Ovary (tissue), 9 donors: ENCODE data around the gene PIERCE2. TPM values are rescaled to one million over a fixed set of nuclear protein-coding genes. Genes with fewer than 3 reads are reported as not detected.

Experiments
- DNase-seq, 5 donors: peaks; one replicate each; pipeline ENCODE4 v3.0.0-alpha.2; 2019 to 2020
- H3K27ac ChIP-seq, 2 donors: fragments of 200-600 bp; one replicate each; pipeline versions ENCODE4 v1.5.1 to v1.8.0; 2019 to 2022
- H3K27me3 ChIP-seq: fragments of 200-600 bp; one replicate; pipeline ENCODE4 v1.8.0; 2022
- H3K36me3 ChIP-seq: fragments of 200-600 bp; sonication (generic); one replicate; pipeline ENCODE4 v1.5.1; 2019
- H3K4me1 ChIP-seq: one replicate; pipeline ENCODE4 v1.8.1; 2013; ENCODE audit warnings: mild to moderate bottlenecking, moderate library complexity; ENCODE audit not compliant: insufficient read depth
- H3K4me3 ChIP-seq: fragments of 200-600 bp; sonication (generic); one replicate; pipeline ENCODE4 v1.5.1; 2017
- H3K9me3 ChIP-seq, 2 donors: fragments of 200-600 bp in 1 of 2; sonication (generic) in 1 of 2; one replicate each; pipeline versions ENCODE4 v1.5.1 to v1.8.1; 2013 to 2019; ENCODE audit warnings: mild to moderate bottlenecking in 1 of 2, moderate library complexity in 1 of 2
- EP300 ChIP-seq: sonication (generic); formaldehyde crosslinking; IDR thresholded peaks from one replicate; pipeline ENCODE4 v1.6.1; 2017; ENCODE audit warnings: antibody characterized with exemption
- POLR2A ChIP-seq: fragments of 450-650 bp; IDR thresholded peaks from one replicate; pipeline ENCODE4 v1.6.1; 2017; ENCODE audit warnings: antibody characterized with exemption, mild to moderate bottlenecking, moderate library complexity
- WGBS, 3 donors: extraction: QIAGEN DNeasy Blood & Tissue Kit in 1 of 3; methylation state at CpG; one replicate each; pipeline versions ENCODE4 v1.1.5 to v1.1.7; 2013 to 2017; 5-methylcytosine and 5-hydroxymethylcytosine counted together
- intact Hi-C, 4 donors: fragments of 100-400 bp; cut with DNase I; formaldehyde crosslinking; loops; one replicate each; pipeline versions ENCODE4 v1.11.0 to v1.15.1; 2022 to 2023
- microRNA counts: library from miRNA; unstranded; fragments of <30 nt; microRNA quantifications from one replicate; lab custom pipeline; 2016
- microRNA-seq, 3 donors: library from miRNA; unstranded; fragments of <30 nt; microRNA quantifications; one replicate each; pipeline versions ENCODE4 to v1.2.0, GENCODE V29; 2019 to 2020
- polyA plus RNA-seq, 2 donors: library from polyadenylated mRNA; stranded (reverse); fragments of 200-250 nt in 1 of 2; fragments of 350-450 nt in 1 of 2; fragmentation: Illumina TruSeq in 1 of 2; extraction: RNeasy Lipid Tissue Mini Kit (QIAGEN cat#74804) in 1 of 2; gene quantifications; one replicate each; pipeline ENCODE4 v1.2.3, GENCODE V29; 2013 to 2014
- total RNA-seq, 7 donors: library from RNA; depleted of rRNA in 2 of 7; stranded (reverse); fragments of >200 nt in 2 of 7; fragmentation: NEBNext Ultra II Directional in 3 of 7; extraction: Animal tissue kit (Norgen Biotek cat#: 25700) in 3 of 7; gene quantifications; one replicate each; pipeline versions ENCODE4 v1.1.0 to v1.2.4, GENCODE V29; 2016 to 2023
- TF ChIP-seq, protein P1 (sequence below), 3 donors: fragments of 450-650 bp in 2 of 3; fragments of 200-600 bp in 1 of 3; IDR thresholded peaks; one replicate each; pipeline versions ENCODE4 v1.5.1 to v1.8.0; 2016 to 2022; ENCODE audit warnings: antibody characterized with exemption in 3 of 3, mild to moderate bottlenecking in 1 of 3
- donor health status: DM: no; HTN: no; CAD: no; lungs with moderate emphysema.
- donor health status: DM: no; HTN: no; CAD: no.
- donor health status: Bipolar disorder and iron deficiency.
- donor health status: DM: yes; HTN: yes; CAD: no.
- donor health status: DM: no; HTN: no; CAD: no.
- donor health status: DM: yes; HTN: yes; CAD: no.

Gene PIERCE2
- total and polyA plus RNA-seq, 9 donors = 0.35 to 3.9 (median 1.6) TPM

- Histone ChIP-seq H3K27me3 (no peaks in the 10 kb centered on the region), H3K4me3 (no peak overlapping the region), H3K36me3 (no peaks in the 10 kb centered on the region), H3K27ac (no peak overlapping the region), H3K4me1 (no peaks in the 10 kb centered on the region), H3K9me3 (no peaks in the 10 kb centered on the region)
- 96 to 99% (median 97%) methylated on average over 4 of the region's 4 CpGs for WGBS, 3 donors
- intact Hi-C loops = no loop called here
- DNase-seq = no peak
- TF ChIP-seq EP300 (no peak), POLR2A (no peak)
- TF ChIP-seq, protein P1, sequence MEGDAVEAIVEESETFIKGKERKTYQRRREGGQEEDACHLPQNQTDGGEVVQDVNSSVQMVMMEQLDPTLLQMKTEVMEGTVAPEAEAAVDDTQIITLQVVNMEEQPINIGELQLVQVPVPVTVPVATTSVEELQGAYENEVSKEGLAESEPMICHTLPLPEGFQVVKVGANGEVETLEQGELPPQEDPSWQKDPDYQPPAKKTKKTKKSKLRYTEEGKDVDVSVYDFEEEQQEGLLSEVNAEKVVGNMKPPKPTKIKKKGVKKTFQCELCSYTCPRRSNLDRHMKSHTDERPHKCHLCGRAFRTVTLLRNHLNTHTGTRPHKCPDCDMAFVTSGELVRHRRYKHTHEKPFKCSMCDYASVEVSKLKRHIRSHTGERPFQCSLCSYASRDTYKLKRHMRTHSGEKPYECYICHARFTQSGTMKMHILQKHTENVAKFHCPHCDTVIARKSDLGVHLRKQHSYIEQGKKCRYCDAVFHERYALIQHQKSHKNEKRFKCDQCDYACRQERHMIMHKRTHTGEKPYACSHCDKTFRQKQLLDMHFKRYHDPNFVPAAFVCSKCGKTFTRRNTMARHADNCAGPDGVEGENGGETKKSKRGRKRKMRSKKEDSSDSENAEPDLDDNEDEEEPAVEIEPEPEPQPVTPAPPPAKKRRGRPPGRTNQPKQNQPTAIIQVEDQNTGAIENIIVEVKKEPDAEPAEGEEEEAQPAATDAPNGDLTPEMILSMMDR (IDR thresholded peaks at IDR 0.05) = no peak
These were observed 53.2 kb downstream of the PIERCE2 start for GRCh38 chr15:55461447-55461846.

GRCh38 chr15:55468321-55468720, 60.0 kb downstream of the PIERCE2 start:
- Histone ChIP-seq H3K36me3 (no peaks in the 10 kb centered on the region), H3K9me3 (no peaks in the 10 kb centered on the region), H3K27ac (no peak overlapping the region), H3K27me3 (no peaks in the 10 kb centered on the region), H3K4me1 (no peaks in the 10 kb centered on the region), H3K4me3 (no peak overlapping the region)
- no peak for DNase-seq
- TF ChIP-seq POLR2A = no peak
- TF ChIP-seq, protein P1 (IDR thresholded peaks at IDR 0.05) = no peak
- no peak for TF ChIP-seq EP300
- 92 to 97% (median 95%) methylated on average over 2 of the region's 2 CpGs for WGBS, 3 donors
- intact Hi-C loops = no loop called here

MicroRNAs within 50 kb of the gene (microRNA counts, 767-probe panel; counts per million panel counts)
- microRNA hsa-miR-628-3p (lab: Ali Mortazavi, UCI) = 530 counts per million, percentile 78 among the panel's probes with 10 or more counts
- microRNA hsa-miR-628-5p (lab: Ali Mortazavi, UCI) = 530 counts per million, percentile 78 among the panel's probes with 10 or more counts

Small RNAs within 50 kb of the gene (microRNA-seq; reads per million reads assigned to microRNA genes)
- 38.0 to 67.6 (median 50.7) reads per million in 3 donors for gene MIR628

Other genes starting within 250 kb of the PIERCE2 start
- gene RSL24D1, start 211.6 kb upstream of the PIERCE2 start, total RNA-seq = 100 to 1,000 TPM; 103 to 190 (median 117) TPM
- 100 to 1,000 TPM in 1 of 2 donors, 10 to 100 TPM in 1; 86.7 to 135 TPM for gene RSL24D1, start 211.6 kb upstream of the PIERCE2 start, polyA plus RNA-seq
- gene RAB27A, start 118.7 kb upstream of the PIERCE2 start, total RNA-seq = 10 to 100 TPM in 5 of 7 donors, 1 to 10 TPM in 2; 6.8 to 16.2 (median 12.1) TPM
- gene RAB27A, start 118.7 kb upstream of the PIERCE2 start, polyA plus RNA-seq = 10 to 100 TPM in 1 of 2 donors, 1 to 10 TPM in 1; 5.8 to 38.0 TPM
- 10 to 100 TPM in 5 of 7 donors, 1 to 10 TPM in 2; 8.3 to 14.9 (median 11.5) TPM for gene PIGBOS1, start 89.4 kb upstream of the PIERCE2 start, total RNA-seq
- 10 to 100 TPM in 1 of 2 donors, 1 to 10 TPM in 1; 7.5 to 19.8 TPM for gene PIGBOS1, start 89.4 kb upstream of the PIERCE2 start, polyA plus RNA-seq
- 10 to 100 TPM in 3 of 7 donors, 1 to 10 TPM in 4; 5.6 to 11.2 (median 9.7) TPM for gene PIGB, start 89.3 kb upstream of the PIERCE2 start, total RNA-seq
- gene PIGB, start 89.3 kb upstream of the PIERCE2 start, polyA plus RNA-seq = 10 to 100 TPM in 1 of 2 donors, 1 to 10 TPM in 1; 6.9 to 13.5 TPM
- 10 to 100 TPM; 27.8 to 55.3 (median 41.9) TPM for gene CCPG1, start 136 bp upstream of the PIERCE2 start, total RNA-seq
- 10 to 100 TPM; 26.7 to 51.0 TPM for gene CCPG1, start 136 bp upstream of the PIERCE2 start, polyA plus RNA-seq
- gene DNAAF4, start 99.7 kb downstream of the PIERCE2 start, total RNA-seq = 1 to 10 TPM; 1.3 to 4.8 (median 2.4) TPM
- 1 to 10 TPM; 2.5 to 2.7 TPM for gene DNAAF4, start 99.7 kb downstream of the PIERCE2 start, polyA plus RNA-seq
- gene PYGO1, start 179.8 kb downstream of the PIERCE2 start, total RNA-seq = 10 to 100 TPM; 10.3 to 31.1 (median 24.1) TPM
- gene PYGO1, start 179.8 kb downstream of the PIERCE2 start, polyA plus RNA-seq = 1 to 10 TPM; 4.0 to 8.6 TPM